ENCODE measurements around the gene TNFAIP2.
"Not testable (repeated sequence)": the region's sequence is repeated elsewhere in the genome, so short reads cannot be mapped to it uniquely, and the experiment has no call there.

TNFAIP2 gene

GRCh38 chr14:103157969-103158368 lies 34.7 kb downstream of the TNFAIP2 start:
- DNase-seq = no peak

GRCh38 chr14:103158688-103159087 lies 35.4 kb downstream of the TNFAIP2 start:
- DNase-seq = no peak

- no peak for DNase-seq
These were observed 37.2 kb downstream of the TNFAIP2 start for GRCh38 chr14:103160321-103161053.

GRCh38 chr14:103161054-103161397 lies 37.8 kb downstream of the TNFAIP2 start:
- no peak for DNase-seq

GRCh38 chr14:103163199-103163598 lies 39.9 kb downstream of the TNFAIP2 start:
- DNase-seq = no peak

GRCh38 chr14:103164006-103164405 lies 40.7 kb downstream of the TNFAIP2 start:
- no peak for DNase-seq

- DNase-seq = no peak
These were observed 41.5 kb downstream of the TNFAIP2 start for GRCh38 chr14:103164779-103165178.

- DNase-seq = no peak
These were observed 42.1 kb downstream of the TNFAIP2 start for GRCh38 chr14:103165323-103165722.

- DNase-seq = no peak
These were observed 46.7 kb downstream of the TNFAIP2 start for GRCh38 chr14:103169954-103170353.

- DNase-seq = not testable (repeated sequence)
These were observed 47.9 kb downstream of the TNFAIP2 start for GRCh38 chr14:103171206-103171605.

- DNase-seq = no peak
These were observed 49.7 kb downstream of the TNFAIP2 start for GRCh38 chr14:103172921-103173320.

GRCh38 chr14:103173887-103174286 lies 50.6 kb downstream of the TNFAIP2 start:
- DNase-seq = not testable (repeated sequence)

GRCh38 chr14:103176176-103176575 lies 52.9 kb downstream of the TNFAIP2 start:
- not testable (repeated sequence) for DNase-seq

- no peak for DNase-seq
These were observed 54.1 kb downstream of the TNFAIP2 start for GRCh38 chr14:103177376-103177775.

- no peak for DNase-seq
These were observed 55.3 kb downstream of the TNFAIP2 start for GRCh38 chr14:103178521-103178920.

- no peak for DNase-seq
These were observed 55.8 kb downstream of the TNFAIP2 start for GRCh38 chr14:103179094-103179493.

- DNase-seq = no peak
These were observed 57.1 kb downstream of the TNFAIP2 start for GRCh38 chr14:103180331-103180730.

- DNase-seq = no peak
These were observed 60.8 kb downstream of the TNFAIP2 start for GRCh38 chr14:103184046-103184445.

- DNase-seq = no peak
These were observed 62.1 kb downstream of the TNFAIP2 start for GRCh38 chr14:103185051-103186029.

- DNase-seq = no peak
These were observed 63.1 kb downstream of the TNFAIP2 start for GRCh38 chr14:103186241-103186822.
